ENCODE measurements around the gene COPS3. TPM values are rescaled to one million over a fixed set of nuclear protein-coding genes. Genes with fewer than 3 reads are reported as not detected.

Gene COPS3
- total RNA-seq, 4 donors from 2014 or later, result 49.3 to 72.6 (median 59.1) TPM

GRCh38 chr17:17223736-17224135 lies 57.3 kb downstream of the COPS3 start:
- intact Hi-C loops (cut with DNase I), result no loop called here
- Histone ChIP-seq H3K27me3 (no peaks in the 10 kb centered on the region), H3K9me3 (no peaks in the 10 kb centered on the region), H3K36me3 (peaks cover 90 to 100% (median 100%) of the 10 kb centered on the region in 4 donors), H3K4me3 (no peak overlapping the region), H3K4me1 (peaks cover 0 to 11% (median 0%) of the 10 kb centered on the region in 4 donors), H3K27ac (replicated peaks in 1 of 4) (no peak overlapping the region)
- TF ChIP-seq CTCF (IDR thresholded peaks at IDR 0.05) (no peak), POLR2A (IDR thresholded peaks at IDR 0.05; ENCODE audit: low read depth) (no peak), POLR2AphosphoS5 (IDR thresholded peaks at IDR 0.05) (no peak), EP300 (IDR thresholded peaks at IDR 0.05) (no peak)
- DNase-seq (ENCODE audit: extremely low spot score), result no peak
- 91% methylated on average over 13 of the region's 16 CpGs for whole genome bisulfite sequencing

- no peak for DNase-seq (ENCODE audit: extremely low spot score)
- 91% methylated on average over 22 of the region's 22 CpGs for WGBS
- intact Hi-C loops (cut with DNase I), result no loop called here
- peaks cover 86 to 100% (median 100%) of the 10 kb centered on the region in 4 donors for H3K36me3 ChIP-seq
- no peak for TF ChIP-seq POLR2AphosphoS5 (IDR thresholded peaks at IDR 0.05)
- no peak for TF ChIP-seq EP300 (IDR thresholded peaks at IDR 0.05)
- no peak for TF ChIP-seq CTCF (IDR thresholded peaks at IDR 0.05)
- no peak for TF ChIP-seq POLR2A (IDR thresholded peaks at IDR 0.05; ENCODE audit: low read depth)
- no peaks in the 10 kb centered on the region for H3K9me3 ChIP-seq
- H3K27me3 ChIP-seq, result no peaks in the 10 kb centered on the region
- no peak overlapping the region for H3K27ac ChIP-seq (replicated peaks in 1 of 4)
- no peaks in the 10 kb centered on the region for H3K4me1 ChIP-seq
- H3K4me3 ChIP-seq, result no peak overlapping the region
Measured at GRCh38 chr17:17221329-17221728, 59.7 kb downstream of the COPS3 start.

GRCh38 chr17:17220529-17220928 lies 60.5 kb downstream of the COPS3 start:
- 84% methylated on average over 6 of the region's 8 CpGs for WGBS
- no peaks in the 10 kb centered on the region for H3K27me3 ChIP-seq
- intact Hi-C loops (cut with DNase I), result no loop called here

GRCh38 chr17:17217995-17218394 lies 63.1 kb downstream of the COPS3 start:
- intact Hi-C loops (cut with DNase I), result no loop called here
- Histone ChIP-seq H3K36me3 (peaks cover 83 to 100% (median 100%) of the 10 kb centered on the region in 4 donors), H3K27ac (replicated peaks in 1 of 4) (no peak overlapping the region), H3K27me3 (no peaks in the 10 kb centered on the region), H3K4me3 (no peak overlapping the region), H3K4me1 (peaks cover 0 to 7% (median 3%) of the 10 kb centered on the region in 4 donors), H3K9me3 (no peaks in the 10 kb centered on the region)
- 76% methylated on average over 3 of the region's 3 CpGs for WGBS
- no peak for DNase-seq (ENCODE audit: extremely low spot score)
- TF ChIP-seq CTCF (IDR thresholded peaks at IDR 0.05), result no peak
- TF ChIP-seq EP300 (IDR thresholded peaks at IDR 0.05), result no peak
- no peak for TF ChIP-seq POLR2A (IDR thresholded peaks at IDR 0.05; ENCODE audit: low read depth)
- TF ChIP-seq POLR2AphosphoS5 (IDR thresholded peaks at IDR 0.05), result no peak

More at GRCh38 chr17:17220529-17220928, 60.5 kb downstream of the COPS3 start:
- no peak overlapping the region for H3K27ac ChIP-seq (replicated peaks in 1 of 4)
- H3K9me3 ChIP-seq, result no peaks in the 10 kb centered on the region
- DNase-seq (ENCODE audit: extremely low spot score), result no peak
- no peaks in the 10 kb centered on the region for H3K4me1 ChIP-seq
- no peak for TF ChIP-seq POLR2A (IDR thresholded peaks at IDR 0.05; ENCODE audit: low read depth)
- TF ChIP-seq EP300 (IDR thresholded peaks at IDR 0.05), result no peak
- no peak for TF ChIP-seq CTCF (IDR thresholded peaks at IDR 0.05)
- no peak for TF ChIP-seq POLR2AphosphoS5 (IDR thresholded peaks at IDR 0.05)
- H3K4me3 ChIP-seq, result no peak overlapping the region
- H3K36me3 ChIP-seq, result peaks cover 85 to 100% (median 100%) of the 10 kb centered on the region in 4 donors

- no peaks in the 10 kb centered on the region for H3K9me3 ChIP-seq
- intact Hi-C loops (cut with DNase I), result no loop called here
- peaks cover 0 to 7% (median 3%) of the 10 kb centered on the region in 4 donors for H3K4me1 ChIP-seq
- H3K27me3 ChIP-seq, result no peaks in the 10 kb centered on the region
- TF ChIP-seq CTCF (IDR thresholded peaks at IDR 0.05) (no peak), EP300 (IDR thresholded peaks at IDR 0.05) (no peak), POLR2A (IDR thresholded peaks at IDR 0.05; ENCODE audit: low read depth) (no peak), POLR2AphosphoS5 (IDR thresholded peaks at IDR 0.05) (no peak)
- H3K27ac ChIP-seq (replicated peaks in 1 of 4), result no peak overlapping the region
- H3K36me3 ChIP-seq, result peaks cover 77 to 100% (median 96%) of the 10 kb centered on the region in 4 donors
- WGBS, result 93% methylated on average over 15 of the region's 16 CpGs
- H3K4me3 ChIP-seq, result no peak overlapping the region
- no peak for DNase-seq (ENCODE audit: extremely low spot score)
Measured at GRCh38 chr17:17216776-17217175, 64.3 kb downstream of the COPS3 start.

Data from esophagus muscularis mucosa (tissue), 4 donors.